A673 (cell line): Measurements from ENCODE around the gene CEP72.

Experiments
- EZH2 ChIP-seq: fragments of 200-600 bp; sonication (generic); IDR thresholded peaks from 2 replicates; pipeline ENCODE4 v1.6.1; 2017; ENCODE audit warnings: borderline replicate concordance, low read depth, mild to moderate bottlenecking, mixed read lengths, antibody characterized with exemption, low read length; ENCODE audit not compliant: poor library complexity, severe bottlenecking
- TF ChIP-seq, protein P1 (sequence below): fragments of 300-800, 200-600 bp; sonication (generic); conservative IDR thresholded peaks from 2 replicates; pipeline ENCODE4 v1.5.1; 2017; ENCODE audit warnings: low read depth, mild to moderate bottlenecking, antibody characterized with exemption, low read length, moderate library complexity, mixed read lengths

DNA sequence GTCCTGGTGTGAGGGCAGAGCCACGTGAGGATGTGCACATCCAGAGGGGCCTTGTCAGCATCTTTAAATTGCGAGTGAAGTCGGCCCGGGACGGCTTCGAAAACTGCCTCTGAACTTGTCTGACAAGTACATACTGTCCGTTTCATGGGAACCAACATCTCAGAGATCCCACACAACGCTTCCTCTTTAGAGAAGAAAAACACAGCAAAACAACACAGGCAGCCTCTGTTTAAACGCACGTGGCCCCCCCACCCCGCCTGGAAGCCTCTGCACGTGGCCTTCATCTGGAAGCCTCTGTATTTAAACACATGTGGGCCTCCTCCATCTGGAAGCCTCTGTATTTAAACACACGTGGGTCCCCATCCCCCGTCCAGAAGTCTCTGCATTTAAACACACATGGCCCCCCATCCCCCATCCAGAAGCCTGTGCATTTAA, 29.2 kb downstream of the CEP72 start:
- TF ChIP-seq, protein P1, sequence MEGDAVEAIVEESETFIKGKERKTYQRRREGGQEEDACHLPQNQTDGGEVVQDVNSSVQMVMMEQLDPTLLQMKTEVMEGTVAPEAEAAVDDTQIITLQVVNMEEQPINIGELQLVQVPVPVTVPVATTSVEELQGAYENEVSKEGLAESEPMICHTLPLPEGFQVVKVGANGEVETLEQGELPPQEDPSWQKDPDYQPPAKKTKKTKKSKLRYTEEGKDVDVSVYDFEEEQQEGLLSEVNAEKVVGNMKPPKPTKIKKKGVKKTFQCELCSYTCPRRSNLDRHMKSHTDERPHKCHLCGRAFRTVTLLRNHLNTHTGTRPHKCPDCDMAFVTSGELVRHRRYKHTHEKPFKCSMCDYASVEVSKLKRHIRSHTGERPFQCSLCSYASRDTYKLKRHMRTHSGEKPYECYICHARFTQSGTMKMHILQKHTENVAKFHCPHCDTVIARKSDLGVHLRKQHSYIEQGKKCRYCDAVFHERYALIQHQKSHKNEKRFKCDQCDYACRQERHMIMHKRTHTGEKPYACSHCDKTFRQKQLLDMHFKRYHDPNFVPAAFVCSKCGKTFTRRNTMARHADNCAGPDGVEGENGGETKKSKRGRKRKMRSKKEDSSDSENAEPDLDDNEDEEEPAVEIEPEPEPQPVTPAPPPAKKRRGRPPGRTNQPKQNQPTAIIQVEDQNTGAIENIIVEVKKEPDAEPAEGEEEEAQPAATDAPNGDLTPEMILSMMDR = no peak
- no peak for TF ChIP-seq EZH2
